ENCODE data around the gene NXPE4. TPM values are rescaled to one million over a fixed set of nuclear protein-coding genes. Genes with fewer than 3 reads are reported as not detected.

The NXPE4 gene
- total RNA-seq, 2 donors from 2014 or later, result not detected

- 91 to 92% methylated on average over 14 to 16 of the region's 16 CpGs for WGBS, 2 experiments (ENCODE audit: insufficient coverage in 1 of 2, insufficient read length in 1 of 2)
- Mint-ChIP-seq H3K4me3 (no peak overlapping the region), H3K4me1 (no peaks in the 10 kb centered on the region), H3K36me3 (ENCODE audit: low read depth) (no peaks in the 10 kb centered on the region), H3K27ac (no peak overlapping the region), H3K9me3 (peaks cover 92% of the 10 kb centered on the region), H3K27me3 (ENCODE audit: insufficient read depth) (no peaks in the 10 kb centered on the region)
- TF ChIP-seq, protein P1, sequence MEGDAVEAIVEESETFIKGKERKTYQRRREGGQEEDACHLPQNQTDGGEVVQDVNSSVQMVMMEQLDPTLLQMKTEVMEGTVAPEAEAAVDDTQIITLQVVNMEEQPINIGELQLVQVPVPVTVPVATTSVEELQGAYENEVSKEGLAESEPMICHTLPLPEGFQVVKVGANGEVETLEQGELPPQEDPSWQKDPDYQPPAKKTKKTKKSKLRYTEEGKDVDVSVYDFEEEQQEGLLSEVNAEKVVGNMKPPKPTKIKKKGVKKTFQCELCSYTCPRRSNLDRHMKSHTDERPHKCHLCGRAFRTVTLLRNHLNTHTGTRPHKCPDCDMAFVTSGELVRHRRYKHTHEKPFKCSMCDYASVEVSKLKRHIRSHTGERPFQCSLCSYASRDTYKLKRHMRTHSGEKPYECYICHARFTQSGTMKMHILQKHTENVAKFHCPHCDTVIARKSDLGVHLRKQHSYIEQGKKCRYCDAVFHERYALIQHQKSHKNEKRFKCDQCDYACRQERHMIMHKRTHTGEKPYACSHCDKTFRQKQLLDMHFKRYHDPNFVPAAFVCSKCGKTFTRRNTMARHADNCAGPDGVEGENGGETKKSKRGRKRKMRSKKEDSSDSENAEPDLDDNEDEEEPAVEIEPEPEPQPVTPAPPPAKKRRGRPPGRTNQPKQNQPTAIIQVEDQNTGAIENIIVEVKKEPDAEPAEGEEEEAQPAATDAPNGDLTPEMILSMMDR (conservative IDR thresholded peaks at IDR 0.05), result no peak
- Histone ChIP-seq H3K4me3 (ENCODE audit: low read length) (peak overlapping the region; percentile 51), H3K27ac (ENCODE audit: low read depth, low read length) (no peak overlapping the region), H3K4me1 (ENCODE audit: control insufficient read depth, insufficient read depth, low read length) (no peaks in the 10 kb centered on the region), H3K27me3 (ENCODE audit: control insufficient read depth, insufficient read depth, low read length, poor library complexity, severe bottlenecking) (no peaks in the 10 kb centered on the region), H3K9ac (ENCODE audit: extremely low read depth, low read length, poor library complexity, severe bottlenecking) (no peak overlapping the region), H3K36me3 (ENCODE audit: control insufficient read depth, insufficient read depth, low read length) (no peaks in the 10 kb centered on the region), H3K9me3 (ENCODE audit: control insufficient read depth, low read length) (peaks cover 85% of the 10 kb centered on the region)
- DNase-seq, result no peak
These were observed 26.6 kb upstream of the NXPE4 start for GRCh38 chr11:114621950-114622809.

- Mint-ChIP-seq H3K9me3 (peaks cover 92% of the 10 kb centered on the region), H3K27me3 (ENCODE audit: insufficient read depth) (no peaks in the 10 kb centered on the region), H3K4me3 (no peak overlapping the region), H3K4me1 (no peaks in the 10 kb centered on the region), H3K36me3 (ENCODE audit: low read depth) (no peaks in the 10 kb centered on the region), H3K27ac (no peak overlapping the region)
- Histone ChIP-seq H3K27me3 (ENCODE audit: control insufficient read depth, insufficient read depth, low read length, poor library complexity, severe bottlenecking) (no peaks in the 10 kb centered on the region), H3K36me3 (ENCODE audit: control insufficient read depth, insufficient read depth, low read length) (no peaks in the 10 kb centered on the region), H3K9me3 (ENCODE audit: control insufficient read depth, low read length) (peaks cover 96% of the 10 kb centered on the region), H3K4me3 (ENCODE audit: low read length) (no peak overlapping the region), H3K9ac (ENCODE audit: extremely low read depth, low read length, poor library complexity, severe bottlenecking) (no peak overlapping the region), H3K4me1 (ENCODE audit: control insufficient read depth, insufficient read depth, low read length) (no peaks in the 10 kb centered on the region), H3K27ac (ENCODE audit: low read depth, low read length) (no peak overlapping the region)
- WGBS, 2 experiments (ENCODE audit: insufficient coverage in 1 of 2, insufficient read length in 1 of 2), result 91 to 100% methylated on average over 6 to 8 of the region's 8 CpGs
- peak; percentile 1 for DNase-seq
- TF ChIP-seq, protein P1 (conservative IDR thresholded peaks at IDR 0.05), result no peak
These were observed 25.5 kb upstream of the NXPE4 start for GRCh38 chr11:114621072-114621471.

DNA sequence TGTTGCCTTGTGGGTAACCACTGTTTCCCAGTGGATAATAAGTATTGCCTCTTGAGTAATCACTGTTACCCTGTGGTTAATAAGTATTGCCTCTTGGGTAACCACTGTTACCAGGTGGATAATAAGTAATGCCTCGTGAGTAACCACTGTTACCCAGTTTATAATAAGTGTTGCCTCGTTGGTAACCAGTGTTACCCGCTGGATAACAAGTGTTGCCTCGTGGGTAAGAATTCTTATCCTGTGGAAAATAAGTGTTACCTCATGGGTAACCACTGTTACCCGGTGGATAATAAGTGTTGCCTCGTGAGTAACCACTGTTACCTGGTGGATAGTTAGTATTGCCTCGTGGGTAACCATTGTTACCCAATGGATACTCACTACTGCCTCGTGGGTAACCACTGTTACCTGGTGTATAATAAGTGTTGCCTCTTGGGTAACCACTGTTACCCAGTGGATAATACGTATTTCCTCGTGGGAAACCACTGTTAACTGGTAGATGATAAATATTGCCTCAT, 24.1 kb upstream of the NXPE4 start:
- Mint-ChIP-seq H3K27me3 (ENCODE audit: insufficient read depth) (no peaks in the 10 kb centered on the region), H3K4me1 (no peaks in the 10 kb centered on the region), H3K4me3 (no peak overlapping the region), H3K9me3 (peaks cover 93% of the 10 kb centered on the region), H3K27ac (no peak overlapping the region), H3K36me3 (ENCODE audit: low read depth) (no peaks in the 10 kb centered on the region)
- 83% methylated on average over 8 to 10 of the region's 10 CpGs for WGBS, 2 experiments (ENCODE audit: insufficient coverage in 1 of 2, insufficient read length in 1 of 2)
- no peak overlapping the region for H3K27ac ChIP-seq (ENCODE audit: low read depth, low read length)
- TF ChIP-seq, protein P1 (conservative IDR thresholded peaks at IDR 0.05), result no peak
- H3K27me3 ChIP-seq (ENCODE audit: control insufficient read depth, insufficient read depth, low read length, poor library complexity, severe bottlenecking), result no peaks in the 10 kb centered on the region
- H3K36me3 ChIP-seq (ENCODE audit: control insufficient read depth, insufficient read depth, low read length), result no peaks in the 10 kb centered on the region
- peak overlapping the region; percentile 51 for H3K4me3 ChIP-seq (ENCODE audit: low read length)
- no peak overlapping the region for H3K9ac ChIP-seq (ENCODE audit: extremely low read depth, low read length, poor library complexity, severe bottlenecking)
- H3K4me1 ChIP-seq (ENCODE audit: control insufficient read depth, insufficient read depth, low read length), result no peaks in the 10 kb centered on the region
- H3K9me3 ChIP-seq (ENCODE audit: control insufficient read depth, low read length), result peaks cover 100% of the 10 kb centered on the region
- DNase-seq, result no peak
